Dermis microvascular lymphatic vessel endothelial cell (primary cell): Measurements from ENCODE around the gene ZDHHC18. TPM values are rescaled to one million over a fixed set of nuclear protein-coding genes. Genes with fewer than 3 reads are reported as not detected.
A peak's percentile ranks its signal among the peaks of the same experiment; 100 is the strongest.
"Not testable (repeated sequence)": the region's sequence is repeated elsewhere in the genome, so short reads cannot be mapped to it uniquely, and the experiment has no call there.

Experiments
- DNase-seq, 2 donors: peaks; one replicate each; pipeline versions ENCODE4 v3.0.0 to v3.0.0-alpha.2; 2010; ENCODE audit warnings: low read depth in 2 of 2
- total RNA-seq: library from RNA; depleted of rRNA; stranded (reverse); fragments of >200 nt; gene quantifications from 2 replicates; pipeline ENCODE4 v1.2.1, GENCODE V29; 2014

ZDHHC18 gene
- total RNA-seq, 1 donor from 2014 or later = 3.6 TPM

GRCh38 chr1:26832249-26832960 is 5.9 kb downstream of the ZDHHC18 start:
- no peak for DNase-seq

GRCh38 chr1:26833432-26834405 is 7.2 kb downstream of the ZDHHC18 start:
- no peak for DNase-seq

DNA sequence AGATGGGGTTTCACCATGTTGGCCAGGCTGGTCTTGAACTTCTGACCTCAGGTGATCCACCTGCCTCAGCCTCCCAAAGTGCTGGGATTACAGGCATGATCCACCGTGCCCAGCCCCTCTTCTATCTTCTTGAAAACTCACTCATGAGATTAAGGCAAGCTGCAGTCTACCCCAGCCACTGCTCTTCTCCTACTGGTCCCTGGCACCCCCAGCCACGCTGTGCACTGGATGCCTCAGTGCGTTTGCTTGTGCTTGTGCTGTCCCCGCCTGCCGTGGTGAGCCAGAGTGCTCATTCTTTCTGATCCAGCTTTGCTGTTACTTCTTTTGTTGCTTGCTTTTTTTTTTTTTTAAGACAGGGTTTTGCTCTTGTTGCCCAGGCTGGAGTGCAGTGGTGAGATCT is 11.2 kb downstream of the ZDHHC18 start:
- DNase-seq = not testable (repeated sequence)

GRCh38 chr1:26838474-26839338 is 12.2 kb downstream of the ZDHHC18 start:
- DNase-seq = peak in 1 of 2 donors; percentile 29

DNA sequence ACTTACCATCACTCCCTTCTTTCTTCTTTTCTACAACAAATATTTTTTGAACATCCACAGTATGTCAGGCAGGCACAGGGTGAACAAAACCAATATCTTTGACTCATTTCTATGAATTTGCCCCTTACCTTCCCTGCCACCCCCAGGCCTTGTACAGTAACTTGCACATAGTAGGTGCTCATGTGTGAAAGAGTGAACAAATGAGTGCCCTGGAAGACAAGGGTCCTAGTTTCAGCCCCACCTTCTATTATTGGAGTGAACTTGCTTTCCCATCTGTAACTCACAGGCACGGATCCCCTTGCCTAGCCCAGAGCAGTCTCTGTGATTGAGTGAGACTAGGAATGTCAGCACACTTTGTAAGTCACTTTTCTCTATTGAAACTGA is 12.8 kb downstream of the ZDHHC18 start:
- no peak for DNase-seq

DNA sequence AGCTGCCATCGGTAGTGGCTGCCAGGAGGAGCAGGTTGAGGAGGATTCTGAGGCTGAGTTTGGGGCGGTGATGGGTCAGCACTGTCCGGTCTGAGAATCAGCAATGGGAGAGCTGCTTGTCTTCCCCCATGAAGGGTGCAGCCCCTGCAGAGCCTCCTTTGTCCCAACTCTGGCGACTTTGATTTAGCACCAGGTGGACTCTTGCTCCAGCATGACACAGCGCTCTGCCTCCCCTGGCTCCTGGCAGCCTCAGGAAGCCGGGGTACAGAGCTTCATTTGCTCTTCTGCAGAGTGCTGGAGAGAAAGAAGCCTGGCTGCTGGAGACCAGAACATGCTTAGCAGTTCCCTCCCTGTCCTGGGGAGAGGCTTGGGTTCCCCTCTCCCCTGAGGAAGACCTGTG is 13.3 kb downstream of the ZDHHC18 start:
- DNase-seq = no peak

GRCh38 chr1:26844424-26845196 is 18.1 kb downstream of the ZDHHC18 start:
- no peak for DNase-seq

DNA sequence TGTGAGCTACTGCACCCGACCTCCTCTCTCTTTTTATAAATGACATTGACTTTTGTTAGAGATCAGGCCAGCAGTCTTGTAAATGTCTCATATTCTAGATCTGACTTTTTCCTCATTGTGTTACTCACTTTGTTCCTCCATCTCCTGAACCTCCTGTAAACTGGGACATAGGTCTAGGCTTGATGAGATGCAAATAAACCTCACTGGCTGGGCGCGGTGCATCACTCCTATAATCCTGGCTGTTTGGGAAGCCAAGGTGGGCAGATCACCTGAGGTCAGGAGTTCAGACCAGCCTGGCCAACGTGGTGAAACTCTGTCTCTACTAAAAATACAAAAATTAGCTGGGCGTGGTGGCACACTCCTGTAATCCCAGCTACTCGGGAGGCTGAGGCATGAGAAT is 21.3 kb downstream of the ZDHHC18 start:
- not testable (repeated sequence) for DNase-seq

GRCh38 chr1:26848499-26848898 is 22.0 kb downstream of the ZDHHC18 start:
- DNase-seq = no peak

GRCh38 chr1:26848941-26849774 is 22.7 kb downstream of the ZDHHC18 start:
- DNase-seq = peak in 1 of 2 donors; percentile 69

GRCh38 chr1:26851106-26851684 is 24.7 kb downstream of the ZDHHC18 start:
- no peak for DNase-seq

DNA sequence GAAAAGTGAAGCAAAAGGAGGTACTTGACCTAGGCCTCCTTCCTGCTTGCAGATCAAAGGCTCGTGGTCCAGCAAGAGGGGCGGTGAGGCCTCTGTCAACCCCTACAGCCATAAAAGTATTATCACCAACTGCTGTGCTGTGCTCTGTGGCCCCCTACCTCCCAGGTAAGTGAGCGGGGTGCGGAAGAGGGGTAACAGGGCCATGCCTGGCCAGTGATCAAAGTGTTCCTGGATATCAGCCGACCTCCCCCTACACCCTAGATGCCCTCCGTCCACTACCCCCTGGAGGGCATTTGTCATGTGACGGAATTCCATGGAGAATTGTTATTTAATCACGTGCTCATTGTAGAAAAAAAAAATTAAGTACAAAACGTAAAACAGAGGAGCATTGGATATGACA is 26.2 kb downstream of the ZDHHC18 start:
- no peak for DNase-seq

GRCh38 chr1:26853156-26853555 is 26.7 kb downstream of the ZDHHC18 start:
- DNase-seq = peak; percentile 64 to 82

DNA sequence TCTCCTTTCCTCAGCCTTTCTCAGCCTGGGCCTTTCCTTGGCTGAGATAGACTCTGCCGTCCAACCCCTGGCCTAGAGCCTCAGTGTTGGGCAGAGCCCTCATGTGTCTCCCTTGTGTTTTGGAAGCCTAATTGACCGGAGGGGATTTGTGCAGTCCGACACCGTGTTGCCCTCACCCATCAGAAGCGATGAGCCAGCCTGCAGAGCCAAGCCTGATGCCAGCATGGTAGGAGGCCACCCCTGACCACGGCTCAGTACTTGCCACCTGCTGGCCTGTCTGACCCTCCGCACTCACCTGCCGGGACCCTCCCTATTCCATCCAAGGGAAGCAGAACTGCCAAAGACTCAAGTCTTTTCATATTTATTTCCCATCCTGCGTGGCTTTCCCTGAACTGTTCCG is 27.1 kb downstream of the ZDHHC18 start:
- DNase-seq = no peak

DNA sequence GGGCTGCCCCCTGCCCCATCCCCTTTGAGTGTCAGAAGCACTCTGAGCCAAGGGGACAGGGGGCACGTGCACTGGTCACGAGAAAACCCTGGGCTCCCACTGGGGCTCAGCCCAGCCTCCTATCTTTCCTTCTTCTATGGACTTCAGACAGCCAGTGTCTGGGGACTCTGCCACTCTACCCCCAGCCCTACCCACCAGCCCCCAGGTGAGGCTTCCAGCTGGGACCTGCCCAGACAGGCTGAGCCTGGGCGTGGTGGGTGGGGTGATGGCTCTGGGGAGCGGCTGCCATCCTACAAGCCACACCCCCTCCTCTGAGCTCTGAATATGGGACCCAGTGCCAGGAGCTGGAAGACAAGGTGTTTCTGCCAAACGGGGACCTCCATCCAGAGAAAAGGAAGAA is 28.4 kb downstream of the ZDHHC18 start:
- no peak for DNase-seq

DNA sequence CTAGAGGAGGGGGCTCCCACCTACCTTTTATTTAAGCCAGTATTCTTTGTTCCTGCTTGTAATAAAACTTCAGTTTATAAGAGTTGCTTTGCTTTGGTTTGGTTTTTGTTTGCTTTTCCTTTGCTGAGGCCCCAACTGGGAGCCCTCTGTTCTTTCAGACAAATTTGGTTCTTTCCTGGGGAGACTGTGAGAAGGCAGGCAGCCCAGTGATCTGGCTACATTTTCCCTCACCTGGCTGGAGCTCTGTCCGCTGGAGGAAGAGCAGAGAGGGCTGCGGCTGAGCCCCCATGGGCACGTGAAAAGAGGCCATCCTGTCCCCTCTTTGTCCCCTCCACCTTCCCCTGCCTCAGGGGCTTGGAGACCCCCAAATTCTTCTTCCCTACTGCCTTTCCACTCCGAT is 29.1 kb downstream of the ZDHHC18 start:
- no peak for DNase-seq

DNA sequence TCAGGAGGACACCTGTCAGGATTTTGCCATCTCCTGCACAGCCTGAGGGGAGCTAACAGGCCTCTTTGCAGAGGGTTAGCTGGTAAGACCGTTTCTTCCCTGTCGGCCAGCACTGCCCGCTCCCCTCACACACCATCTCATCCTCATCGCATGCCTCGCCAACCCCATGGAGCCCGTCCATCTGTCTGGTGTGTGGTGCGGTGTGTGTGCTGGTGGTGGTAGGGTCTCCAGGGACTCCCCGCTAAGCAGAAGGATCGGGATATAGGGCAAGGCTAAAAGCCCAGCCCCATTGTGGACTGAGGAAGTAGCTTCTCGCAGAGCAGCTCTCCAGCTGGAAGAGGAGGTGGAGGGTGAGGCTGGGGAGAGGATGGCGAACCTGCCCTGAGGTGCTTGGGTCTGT is 29.7 kb downstream of the ZDHHC18 start:
- DNase-seq = no peak

GRCh38 chr1:26856604-26857469 is 30.3 kb downstream of the ZDHHC18 start:
- no peak for DNase-seq
